Cardiac muscle cell (in vitro differentiated cells and primary cell): ENCODE measurements around the gene ACTL10. TPM values are rescaled to one million over a fixed set of nuclear protein-coding genes. Genes with fewer than 3 reads are reported as not detected.

ENCODE experiments used
- DNase-seq, 2 donors: peaks; one replicate each; pipeline versions ENCODE4 v3.0.0 to v3.0.0-alpha.2; 2010 to 2017; ENCODE audit warnings: low read depth in 1 of 2, low spot score in 1 of 2
- H3K27ac ChIP-seq: fragments of 200-600 bp; sonication (generic); 2 replicates; pipeline ENCODE4 v1.5.1; 2016
- H3K27me3 ChIP-seq: fragments of 200-600 bp; sonication (generic); 2 replicates; pipeline ENCODE4 v1.6.0; 2016; ENCODE audit warnings: control low read depth
- H3K36me3 ChIP-seq: fragments of 200-600 bp; sonication (generic); 2 replicates; pipeline ENCODE4 v1.5.1; 2016; ENCODE audit warnings: control low read depth
- H3K4me1 ChIP-seq: fragments of 200-600 bp; sonication (generic); 2 replicates; pipeline ENCODE4 v1.8.1; 2017; ENCODE audit warnings: low read depth, mild to moderate bottlenecking, mixed run types
- H3K4me3 ChIP-seq: fragments of 200-600 bp; sonication (generic); 2 replicates; pipeline ENCODE4 v1.5.1; 2016; ENCODE audit warnings: mild to moderate bottlenecking
- H3K9me3 ChIP-seq: fragments of 200-600 bp; sonication (generic); 2 replicates; pipeline ENCODE4 v1.5.1; 2017; ENCODE audit warnings: low read depth, mild to moderate bottlenecking, control low read depth
- CTCF ChIP-seq: IDR thresholded peaks from 2 replicates; pipeline ENCODE4 v1.5.1; 2012; ENCODE audit warnings: low read depth, mild to moderate bottlenecking, low read length
- polyA plus RNA-seq: library from polyadenylated mRNA; unstranded; fragments of >200 nt; fragmentation: Nextera tagmentation; extraction: Ambion mirVana; gene quantifications from 2 replicates; pipeline ENCODE4 v1.2.1, GENCODE V29; 2016
- total RNA-seq: library from RNA; depleted of rRNA; stranded (reverse); fragments of >200 nt; gene quantifications from 2 replicates; pipeline ENCODE4 v1.2.3, GENCODE V29; 2016

The ACTL10 gene
- total and polyA plus RNA-seq, 2 experiments from 2014 or later: 1.3 to 1.5 TPM

DNA sequence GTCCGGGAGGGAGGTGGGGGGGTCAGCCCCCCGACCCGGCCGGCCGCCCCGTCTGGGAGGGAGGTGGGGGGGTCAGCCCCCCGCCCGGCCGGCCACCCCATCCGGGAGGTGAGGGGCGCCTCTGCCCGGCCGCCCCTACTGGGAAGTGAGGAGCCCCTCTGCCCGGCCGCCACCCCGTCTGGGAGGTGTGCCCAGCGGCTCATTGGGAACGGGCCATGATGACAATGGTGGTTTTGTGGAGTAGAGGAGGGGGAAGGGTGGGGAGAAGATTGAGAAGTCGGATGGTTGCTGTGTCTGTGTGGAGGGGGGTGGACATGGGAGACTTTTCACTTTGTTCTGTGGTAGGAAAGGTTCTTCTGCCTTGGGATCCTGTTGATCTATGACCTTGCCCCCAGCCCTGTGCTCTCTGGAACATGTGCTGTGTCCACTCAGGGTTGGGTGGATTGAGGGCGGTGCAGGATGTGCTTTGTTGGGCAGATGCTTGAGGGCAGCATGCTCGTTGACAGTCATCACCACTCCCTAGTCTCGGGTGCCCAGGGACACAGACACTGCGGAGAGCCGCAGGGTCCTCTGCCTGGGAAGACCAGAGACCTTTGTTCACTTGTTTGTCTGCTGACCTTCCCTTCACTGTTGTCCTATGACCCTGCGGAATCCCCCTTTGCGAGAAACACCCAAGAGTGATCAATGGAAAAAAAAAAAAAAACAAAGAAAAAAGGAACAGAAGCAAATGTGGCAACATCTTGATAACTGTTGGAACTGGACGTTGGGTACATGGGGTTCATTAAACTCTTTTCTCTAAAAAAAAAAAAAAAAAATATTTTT, 35.1 kb downstream of the ACTL10 start:
- Histone ChIP-seq H3K4me3 (no peak overlapping the region), H3K27ac (no peak overlapping the region), H3K27me3 (no peaks in the 10 kb centered on the region), H3K36me3 (no peaks in the 10 kb centered on the region), H3K9me3 (no peaks in the 10 kb centered on the region), H3K4me1 (no peaks in the 10 kb centered on the region)
- no peak for DNase-seq
- no peak for TF ChIP-seq CTCF

GRCh38 chr20:33702861-33703260, 36.1 kb downstream of the ACTL10 start:
- Histone ChIP-seq H3K4me1 (no peaks in the 10 kb centered on the region), H3K27me3 (no peaks in the 10 kb centered on the region), H3K9me3 (no peaks in the 10 kb centered on the region), H3K4me3 (no peak overlapping the region), H3K27ac (no peak overlapping the region), H3K36me3 (no peaks in the 10 kb centered on the region)
- no peak for DNase-seq
- no peak for TF ChIP-seq CTCF

DNA sequence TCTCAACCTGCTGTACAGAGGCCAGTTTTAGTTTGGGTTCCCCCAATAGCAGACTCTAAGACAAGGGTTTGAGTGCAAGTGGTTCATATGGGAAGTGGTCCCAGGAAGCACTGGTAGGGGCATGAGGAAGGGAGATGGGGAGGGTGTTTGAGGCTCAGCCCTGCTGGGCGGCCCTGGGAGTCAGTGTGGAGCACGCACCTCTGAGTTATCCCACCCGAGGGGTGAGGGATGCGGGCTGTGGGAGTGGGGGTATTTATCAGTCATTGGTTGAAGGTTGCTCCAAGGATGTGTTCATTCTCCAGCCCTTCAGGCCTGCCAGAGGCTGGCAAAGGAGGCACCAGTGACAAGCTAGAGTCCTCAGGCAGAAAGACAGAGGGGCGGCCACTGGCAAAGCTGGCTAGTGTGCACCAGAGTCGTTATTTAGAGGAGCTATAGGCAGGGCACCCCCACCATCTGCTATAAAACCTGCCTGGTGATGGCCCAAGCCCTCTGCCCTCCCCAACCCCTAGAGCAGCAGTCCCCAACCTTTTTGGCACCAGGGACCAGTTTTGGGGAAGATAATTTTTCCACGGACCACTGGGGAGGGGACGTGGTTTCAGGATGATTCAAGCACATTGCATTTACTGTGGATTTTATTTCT, 36.9 kb downstream of the ACTL10 start:
- no peak for DNase-seq
- Histone ChIP-seq H3K36me3 (no peaks in the 10 kb centered on the region), H3K27ac (no peak overlapping the region), H3K27me3 (no peaks in the 10 kb centered on the region), H3K4me1 (no peaks in the 10 kb centered on the region), H3K4me3 (no peak overlapping the region), H3K9me3 (no peaks in the 10 kb centered on the region)
- TF ChIP-seq CTCF: no peak

DNA sequence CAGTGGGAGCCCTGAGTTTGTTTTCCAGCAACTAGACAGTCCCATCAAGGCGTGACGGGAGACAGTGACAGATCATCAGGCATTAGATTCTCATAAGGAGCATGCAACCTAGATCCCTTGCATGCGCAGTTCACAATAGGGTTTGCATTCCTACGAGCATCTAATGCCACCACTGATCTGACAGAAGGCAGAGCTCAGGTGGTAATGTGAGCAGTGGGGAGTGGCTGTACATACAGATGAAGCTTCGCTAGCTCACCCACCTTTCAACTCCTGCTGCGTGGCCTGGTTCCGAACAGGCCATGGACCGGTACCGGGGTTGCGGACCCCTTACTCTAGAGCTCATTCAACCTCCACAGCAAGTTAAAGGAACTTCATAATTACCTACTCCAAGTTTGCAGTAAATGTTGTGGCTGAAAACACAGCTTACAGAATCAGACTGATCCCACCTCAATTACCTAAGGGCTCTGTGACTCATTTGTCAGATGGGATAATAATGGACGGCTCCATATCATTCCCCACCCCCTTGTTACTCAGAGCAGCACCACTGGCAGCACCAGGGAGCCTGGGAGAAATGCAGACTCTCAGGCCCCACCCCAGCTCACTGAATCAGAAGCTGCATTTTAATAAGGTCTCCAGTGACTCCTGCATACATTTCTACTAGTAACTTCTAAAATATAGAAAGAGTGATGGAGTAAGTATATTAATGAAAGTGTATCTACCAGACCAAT, 37.6 kb downstream of the ACTL10 start:
- no peaks in the 10 kb centered on the region for H3K4me1 ChIP-seq
- H3K27me3 ChIP-seq: no peaks in the 10 kb centered on the region
- no peak for DNase-seq
- H3K9me3 ChIP-seq: no peaks in the 10 kb centered on the region
- no peak overlapping the region for H3K4me3 ChIP-seq
- H3K27ac ChIP-seq: no peak overlapping the region
- no peak for TF ChIP-seq CTCF
- H3K36me3 ChIP-seq: no peaks in the 10 kb centered on the region

- DNase-seq: no peak
- TF ChIP-seq CTCF: no peak
- H3K36me3 ChIP-seq: no peaks in the 10 kb centered on the region
- H3K27ac ChIP-seq: no peak overlapping the region
- H3K9me3 ChIP-seq: no peaks in the 10 kb centered on the region
- H3K4me3 ChIP-seq: no peak overlapping the region
- H3K4me1 ChIP-seq: no peaks in the 10 kb centered on the region
- H3K27me3 ChIP-seq: no peaks in the 10 kb centered on the region
These were observed 40.9 kb downstream of the ACTL10 start for GRCh38 chr20:33707668-33708067.
